Endothelial cell of umbilical vein (primary cell): ENCODE measurements around the gene MACROD2.

ENCODE experiments used
- EZH2 ChIP-seq: IDR thresholded peaks from 2 replicates; pipeline ENCODE4 v1.6.1; 2012; ENCODE audit warnings: borderline replicate concordance, low read depth, mild to moderate bottlenecking, moderate library complexity, low read length, inconsistent platforms; ENCODE audit not compliant: severe bottlenecking
- GATA2 ChIP-seq: IDR thresholded peaks from 2 replicates; pipeline ENCODE4 v1.7.0; 2011; ENCODE audit warnings: low read depth, mild to moderate bottlenecking, moderate library complexity, mixed read lengths, low read length; ENCODE audit not compliant: insufficient read length, insufficient read depth
- JUN ChIP-seq: IDR thresholded peaks from 2 replicates; pipeline ENCODE4 v1.6.1; 2011; ENCODE audit warnings: borderline replicate concordance, low read depth; ENCODE audit not compliant: insufficient read length, insufficient read depth
- MYC ChIP-seq: IDR thresholded peaks from one replicate; pipeline ENCODE4 v1.6.1; 2011; ENCODE audit warnings: mild to moderate bottlenecking, low read depth, low read length
- POLR2A ChIP-seq: IDR thresholded peaks from 2 replicates; pipeline ENCODE4 v1.6.1; 2012; ENCODE audit warnings: low read depth, mild to moderate bottlenecking, control low read depth, low read length
- POLR2AphosphoS5 ChIP-seq: IDR thresholded peaks from 2 replicates; pipeline ENCODE4 v1.6.1; 2012; ENCODE audit warnings: low read depth, mild to moderate bottlenecking, control low read depth, low read length, moderate library complexity; ENCODE audit not compliant: insufficient read depth
- TF ChIP-seq, protein P1 (sequence below), 2 donors: IDR thresholded peaks; 1 replicate in 1 of 2; 2 replicates in 1 of 2; pipeline ENCODE4 v1.5.1; 2011; ENCODE audit warnings: low read length in 2 of 2, mild to moderate bottlenecking in 2 of 2, moderate library complexity in 2 of 2, control low read depth in 1 of 2, inconsistent platforms in 1 of 2, low read depth in 1 of 2; ENCODE audit not compliant: insufficient read depth in 1 of 2; ENCODE audit errors: extremely low read depth in 1 of 2
- TF ChIP-seq, protein P2 (sequence below): IDR thresholded peaks from 2 replicates; pipeline ENCODE4 v1.6.1; 2011; ENCODE audit not compliant: insufficient read depth, insufficient read length

GRCh38 chr20:15195378-15195777 is 1200.1 kb downstream of the MACROD2 start:
- no peak for TF ChIP-seq EZH2
- TF ChIP-seq, protein P1, sequence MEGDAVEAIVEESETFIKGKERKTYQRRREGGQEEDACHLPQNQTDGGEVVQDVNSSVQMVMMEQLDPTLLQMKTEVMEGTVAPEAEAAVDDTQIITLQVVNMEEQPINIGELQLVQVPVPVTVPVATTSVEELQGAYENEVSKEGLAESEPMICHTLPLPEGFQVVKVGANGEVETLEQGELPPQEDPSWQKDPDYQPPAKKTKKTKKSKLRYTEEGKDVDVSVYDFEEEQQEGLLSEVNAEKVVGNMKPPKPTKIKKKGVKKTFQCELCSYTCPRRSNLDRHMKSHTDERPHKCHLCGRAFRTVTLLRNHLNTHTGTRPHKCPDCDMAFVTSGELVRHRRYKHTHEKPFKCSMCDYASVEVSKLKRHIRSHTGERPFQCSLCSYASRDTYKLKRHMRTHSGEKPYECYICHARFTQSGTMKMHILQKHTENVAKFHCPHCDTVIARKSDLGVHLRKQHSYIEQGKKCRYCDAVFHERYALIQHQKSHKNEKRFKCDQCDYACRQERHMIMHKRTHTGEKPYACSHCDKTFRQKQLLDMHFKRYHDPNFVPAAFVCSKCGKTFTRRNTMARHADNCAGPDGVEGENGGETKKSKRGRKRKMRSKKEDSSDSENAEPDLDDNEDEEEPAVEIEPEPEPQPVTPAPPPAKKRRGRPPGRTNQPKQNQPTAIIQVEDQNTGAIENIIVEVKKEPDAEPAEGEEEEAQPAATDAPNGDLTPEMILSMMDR (IDR thresholded peaks at IDR 0.05; ENCODE audit: extremely low read depth in 1 of 2, insufficient read depth in 1 of 2, low read depth in 1 of 2, low read length in 2 of 2), result no peak
- no peak for TF ChIP-seq POLR2A
- TF ChIP-seq POLR2AphosphoS5, result no peak
- TF ChIP-seq, protein P2, sequence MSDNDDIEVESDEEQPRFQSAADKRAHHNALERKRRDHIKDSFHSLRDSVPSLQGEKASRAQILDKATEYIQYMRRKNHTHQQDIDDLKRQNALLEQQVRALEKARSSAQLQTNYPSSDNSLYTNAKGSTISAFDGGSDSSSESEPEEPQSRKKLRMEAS, result no peak
- no peak for TF ChIP-seq MYC
- TF ChIP-seq JUN, result no peak
- no peak for TF ChIP-seq GATA2
